HUES48 (cell line): ENCODE data around the gene TRNT1.

Source experiments
- H3K27ac ChIP-seq: one replicate; pipeline ENCODE4 v1.7.0; 2013; ENCODE audit warnings: low read depth, low read length, inconsistent platforms
- H3K27me3 ChIP-seq: 2 replicates; pipeline ENCODE4 v1.6.1; 2013; ENCODE audit warnings: mild to moderate bottlenecking, low read length; ENCODE audit not compliant: control insufficient read depth, insufficient read depth
- H3K36me3 ChIP-seq: 2 replicates; pipeline ENCODE4 v1.6.1; 2013; ENCODE audit warnings: low read length; ENCODE audit not compliant: control insufficient read depth, insufficient read depth
- H3K4me1 ChIP-seq: 2 replicates; pipeline ENCODE4 v1.6.1; 2013; ENCODE audit warnings: mild to moderate bottlenecking, low read length; ENCODE audit not compliant: control insufficient read depth, insufficient read depth
- H3K4me3 ChIP-seq: 2 replicates; pipeline ENCODE4 v1.5.1; 2013; ENCODE audit warnings: mild to moderate bottlenecking, low read depth, low read length
- H3K9ac ChIP-seq: 2 replicates; pipeline ENCODE4 v1.6.1; 2013; ENCODE audit warnings: mild to moderate bottlenecking, low read depth, low read length, moderate library complexity
- H3K9me3 ChIP-seq: 2 replicates; pipeline ENCODE4 v1.6.1; 2013; ENCODE audit warnings: low read length; ENCODE audit not compliant: control insufficient read depth, insufficient read depth

TRNT1 gene

DNA sequence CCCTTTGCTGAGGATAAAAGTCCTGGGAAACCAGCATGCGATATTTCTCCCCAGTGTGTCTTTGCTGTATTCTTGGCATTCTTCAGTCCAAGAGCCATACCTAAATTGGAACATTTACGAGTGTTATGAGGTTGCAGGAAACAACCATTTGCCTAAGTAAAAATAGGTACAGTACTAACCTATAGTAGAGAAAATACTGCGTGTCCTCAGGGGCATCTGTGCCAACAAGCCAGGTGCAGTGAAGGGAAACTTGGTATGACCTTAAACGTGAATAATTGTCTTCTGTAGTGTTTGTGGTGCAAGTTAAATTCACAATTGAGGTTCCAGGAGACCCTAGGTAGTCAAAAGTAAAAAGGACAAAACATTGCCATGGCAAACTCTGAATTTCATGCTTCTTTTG lies 28.8 kb upstream of the TRNT1 start:
- H3K4me1 ChIP-seq, result no peaks in the 10 kb centered on the region
- H3K9ac ChIP-seq, result no peak overlapping the region
- H3K9me3 ChIP-seq, result no peaks in the 10 kb centered on the region
- no peak overlapping the region for H3K27ac ChIP-seq
- no peaks in the 10 kb centered on the region for H3K36me3 ChIP-seq
- no peaks in the 10 kb centered on the region for H3K27me3 ChIP-seq
- H3K4me3 ChIP-seq, result no peak overlapping the region

DNA sequence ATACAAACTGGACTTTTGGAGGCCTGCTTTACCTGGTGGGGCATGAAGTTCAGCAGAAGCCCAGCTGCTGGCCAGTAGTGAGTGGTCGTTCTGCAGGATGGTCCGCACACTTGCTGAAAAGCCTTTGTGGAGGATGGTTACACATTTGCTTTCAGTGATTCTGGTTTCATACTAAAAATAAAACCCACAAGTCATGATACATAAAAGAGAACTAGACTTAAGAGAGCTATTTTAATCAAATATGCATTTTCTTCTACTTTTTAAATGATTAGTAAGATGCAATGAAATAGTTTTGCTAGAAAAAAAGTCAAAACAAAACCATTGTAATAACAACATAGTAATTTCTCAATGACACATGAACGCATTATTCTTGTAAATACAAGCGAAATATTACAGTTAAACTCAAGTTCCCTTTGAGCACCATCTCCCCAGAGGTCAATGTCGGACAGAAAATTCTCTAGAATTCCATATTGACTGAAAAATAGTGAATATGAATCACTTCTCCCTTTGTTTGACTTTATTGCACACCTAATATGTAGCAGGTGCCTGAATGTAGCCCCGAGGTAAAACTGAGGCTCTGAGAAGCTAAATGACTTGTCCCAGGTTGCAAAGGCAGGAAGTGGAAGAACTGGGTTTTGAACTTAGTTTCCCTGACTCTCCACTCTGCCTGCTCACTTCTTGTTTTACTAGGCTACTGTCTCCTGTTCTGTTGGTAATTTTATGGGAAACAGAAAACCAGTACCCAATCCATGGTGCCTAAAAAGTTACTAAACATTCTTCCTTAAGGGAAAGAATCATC lies 24.9 kb upstream of the TRNT1 start:
- Histone ChIP-seq H3K9me3 (no peaks in the 10 kb centered on the region), H3K4me1 (no peaks in the 10 kb centered on the region), H3K36me3 (no peaks in the 10 kb centered on the region), H3K4me3 (no peak overlapping the region), H3K27me3 (no peaks in the 10 kb centered on the region), H3K9ac (no peak overlapping the region), H3K27ac (no peak overlapping the region)

DNA sequence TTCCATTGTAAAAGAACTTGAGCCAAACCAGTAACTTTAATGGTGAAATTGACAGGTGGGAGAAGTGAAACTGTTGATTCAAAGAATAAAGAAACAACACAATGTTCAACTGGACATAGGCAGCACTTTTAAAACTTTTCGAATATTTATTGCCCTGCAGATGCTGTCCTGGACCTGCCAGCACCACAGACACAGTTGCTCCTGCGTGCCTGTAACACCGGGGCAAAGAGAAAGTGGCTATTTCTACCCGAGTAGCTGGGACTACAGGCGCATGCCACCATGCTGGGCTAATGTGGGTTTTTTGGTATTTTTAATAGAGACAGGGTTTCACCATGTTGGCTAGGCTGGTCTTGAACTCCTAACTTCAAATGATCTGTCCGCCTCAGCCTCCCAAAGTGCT lies 24.0 kb upstream of the TRNT1 start:
- no peak overlapping the region for H3K9ac ChIP-seq
- no peak overlapping the region for H3K4me3 ChIP-seq

DNA sequence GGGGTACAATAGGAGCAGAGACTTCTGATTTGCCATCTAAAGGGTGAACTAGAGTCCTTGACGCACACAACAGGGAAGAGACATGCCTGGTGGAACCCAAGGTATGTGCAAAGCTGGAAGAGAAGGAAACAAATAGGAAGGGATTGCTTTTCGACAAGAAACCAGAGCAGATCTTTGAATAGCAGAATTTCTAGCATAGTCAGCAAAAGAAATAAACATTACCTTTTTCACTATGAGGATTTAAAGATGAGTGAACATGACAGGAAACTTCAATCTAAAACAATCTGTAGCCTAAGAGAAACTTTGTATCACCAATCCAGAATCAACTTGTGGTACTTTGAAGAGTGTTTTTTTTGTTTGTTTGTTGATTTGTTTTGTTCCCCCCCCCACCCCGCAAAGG lies 21.5 kb upstream of the TRNT1 start:
- Histone ChIP-seq H3K4me3 (no peak overlapping the region), H3K9me3 (no peaks in the 10 kb centered on the region), H3K27me3 (no peaks in the 10 kb centered on the region), H3K27ac (no peak overlapping the region), H3K4me1 (peaks cover 11% of the 10 kb centered on the region), H3K9ac (no peak overlapping the region), H3K36me3 (no peaks in the 10 kb centered on the region)

More for the DNA sequence above, 24.0 kb upstream of the TRNT1 start:
- Histone ChIP-seq H3K27ac (no peak overlapping the region), H3K9me3 (no peaks in the 10 kb centered on the region), H3K4me1 (no peaks in the 10 kb centered on the region), H3K36me3 (no peaks in the 10 kb centered on the region), H3K27me3 (no peaks in the 10 kb centered on the region)

DNA sequence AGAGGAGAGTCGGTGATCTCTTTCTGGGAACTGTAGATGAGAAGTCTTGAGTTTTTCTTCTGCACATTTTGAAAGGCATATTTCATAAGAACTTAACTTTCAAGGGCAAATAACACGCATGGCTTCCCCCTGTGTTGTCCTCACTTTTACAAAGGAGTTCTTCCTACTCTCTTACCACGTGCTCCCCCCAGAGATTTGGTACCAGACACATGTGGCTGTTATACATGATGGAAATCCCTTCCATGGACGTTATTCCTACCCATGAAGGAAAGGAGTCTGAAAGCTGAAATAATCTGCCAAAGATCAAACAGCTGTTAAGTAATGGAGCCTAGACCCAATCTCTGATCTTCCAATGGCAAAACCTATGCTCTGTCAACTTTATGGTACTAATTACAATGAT lies 20.9 kb upstream of the TRNT1 start:
- peaks cover 17% of the 10 kb centered on the region for H3K4me1 ChIP-seq
- H3K9me3 ChIP-seq, result no peaks in the 10 kb centered on the region
- H3K9ac ChIP-seq, result no peak overlapping the region
- no peaks in the 10 kb centered on the region for H3K27me3 ChIP-seq
- no peaks in the 10 kb centered on the region for H3K36me3 ChIP-seq
- H3K27ac ChIP-seq, result no peak overlapping the region
- no peak overlapping the region for H3K4me3 ChIP-seq

DNA sequence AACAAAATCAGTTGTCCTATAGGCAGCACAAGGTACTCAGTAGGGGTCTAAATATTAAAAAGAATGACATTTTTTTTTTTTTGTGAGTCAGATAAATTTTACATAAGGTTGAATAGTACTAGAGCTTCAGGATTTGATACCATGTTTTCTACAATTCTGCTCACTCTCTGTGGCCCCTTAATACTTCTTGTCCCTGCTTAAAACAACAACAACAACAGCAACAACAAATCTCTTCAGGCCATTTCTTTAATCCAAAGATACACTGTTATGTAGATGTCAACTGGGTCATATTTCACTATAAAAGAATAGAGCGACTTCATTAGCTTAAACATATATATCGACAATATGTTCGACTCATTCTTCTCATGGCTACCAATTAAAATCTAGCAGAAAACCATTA lies 19.6 kb upstream of the TRNT1 start:
- no peaks in the 10 kb centered on the region for H3K9me3 ChIP-seq
- no peaks in the 10 kb centered on the region for H3K36me3 ChIP-seq

DNA sequence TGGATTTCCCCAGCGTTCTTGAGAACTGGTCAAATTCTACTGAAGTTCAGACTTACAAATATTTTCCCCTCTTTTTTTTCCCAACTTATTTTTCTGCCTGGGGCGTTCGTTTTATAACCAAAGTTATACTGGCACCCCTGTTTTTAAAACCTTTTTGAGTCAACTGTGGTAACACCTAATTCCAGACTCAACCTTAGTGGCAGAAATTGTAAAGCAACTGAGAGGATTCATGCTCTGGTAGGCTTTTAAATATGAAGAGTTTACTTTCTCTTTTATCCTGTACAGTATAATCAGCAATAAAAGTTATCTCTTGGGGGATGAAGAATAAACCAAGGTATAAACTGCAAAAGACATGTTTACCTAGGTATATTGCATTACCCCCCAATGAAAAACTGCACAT lies 18.9 kb upstream of the TRNT1 start:
- Histone ChIP-seq H3K27me3 (no peaks in the 10 kb centered on the region), H3K36me3 (no peaks in the 10 kb centered on the region), H3K4me3 (no peak overlapping the region), H3K4me1 (peaks cover 18% of the 10 kb centered on the region), H3K9ac (no peak overlapping the region), H3K27ac (no peak overlapping the region), H3K9me3 (no peaks in the 10 kb centered on the region)

More for the DNA sequence above, 19.6 kb upstream of the TRNT1 start:
- Histone ChIP-seq H3K27me3 (no peaks in the 10 kb centered on the region), H3K4me3 (no peak overlapping the region), H3K27ac (no peak overlapping the region), H3K9ac (no peak overlapping the region), H3K4me1 (peaks cover 18% of the 10 kb centered on the region)

DNA sequence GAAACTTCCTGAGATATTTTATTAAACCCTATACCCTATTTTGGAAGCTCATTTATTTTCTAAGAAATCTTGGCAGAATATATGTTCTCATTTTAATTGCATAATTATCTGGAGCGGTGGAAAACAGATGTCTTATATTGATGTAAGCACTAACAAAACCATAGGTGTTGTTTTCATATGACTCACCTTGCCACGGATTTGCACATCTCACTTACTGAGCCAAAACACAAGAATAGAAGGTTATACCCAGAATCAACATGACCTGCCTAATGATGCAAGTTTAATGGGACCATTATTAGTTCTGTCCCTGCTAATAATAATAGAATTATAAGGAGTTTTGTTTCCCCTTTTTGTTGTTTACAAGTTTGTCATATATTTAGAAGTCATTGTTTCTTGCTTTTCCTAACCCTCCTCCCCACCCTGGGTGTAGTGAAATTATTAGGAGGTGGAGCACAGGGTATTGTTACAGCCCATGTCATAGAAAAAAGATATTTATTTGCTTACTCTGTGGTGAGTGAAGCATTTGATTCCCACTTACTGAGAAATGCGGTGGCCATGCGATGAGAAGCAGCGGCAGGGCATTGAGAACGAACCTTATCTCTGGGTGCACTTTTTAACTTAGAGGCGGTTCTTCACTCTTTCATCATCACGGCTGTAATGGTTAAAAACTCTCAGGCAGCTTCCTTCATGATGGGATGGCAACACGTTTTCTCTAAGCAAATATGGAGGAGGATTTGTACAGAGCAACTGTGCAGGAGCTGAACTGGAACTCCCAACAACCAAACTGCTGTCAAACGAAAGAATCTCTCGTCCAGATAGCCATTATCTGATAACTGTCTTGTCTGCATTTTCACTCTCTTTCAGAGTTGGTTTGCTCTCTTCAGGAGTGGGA lies 17.1 kb upstream of the TRNT1 start:
- H3K27ac ChIP-seq, result peak overlapping the region; percentile 26
- no peak overlapping the region for H3K9ac ChIP-seq
- H3K27me3 ChIP-seq, result no peaks in the 10 kb centered on the region
- no peaks in the 10 kb centered on the region for H3K36me3 ChIP-seq
- no peak overlapping the region for H3K4me3 ChIP-seq
- peaks cover 18% of the 10 kb centered on the region for H3K4me1 ChIP-seq
- H3K9me3 ChIP-seq, result no peaks in the 10 kb centered on the region

DNA sequence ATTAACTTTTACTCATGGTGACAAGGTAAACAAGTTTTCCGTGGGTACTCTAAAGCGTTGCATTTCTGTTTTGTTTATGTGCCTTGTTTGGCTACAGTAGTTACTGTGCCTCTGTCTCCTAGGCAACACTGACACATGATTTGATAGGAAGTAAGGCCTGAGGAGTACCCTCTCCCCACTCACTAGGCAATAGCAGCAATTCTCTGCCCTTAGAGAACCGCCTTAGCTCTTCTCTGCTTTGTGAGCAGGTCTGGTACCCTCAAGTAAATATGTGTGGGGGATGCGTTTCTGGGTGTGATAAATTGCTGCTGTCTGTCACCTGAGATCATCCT lies 16.5 kb upstream of the TRNT1 start, which contains the start of gene IL5RA:
IL5RA (minus strand) TSS at position 76 of the 332 bp plus-strand sequence. CDS start 5,390 bp downstream, outside the sequence.
- peak within 1 kb of the TSS; percentile 23; the same call in 1 of the 2 replicates for H3K9ac ChIP-seq
- H3K27me3 ChIP-seq, result no peaks in the 10 kb centered on the region
- H3K4me3 ChIP-seq, result no peak within 1 kb of the TSS
- no peaks in the 10 kb centered on the region for H3K36me3 ChIP-seq
- peaks cover 18% of the 10 kb centered on the region for H3K4me1 ChIP-seq
- no peaks in the 10 kb centered on the region for H3K9me3 ChIP-seq
- H3K27ac ChIP-seq, result peak within 1 kb of the TSS; percentile 26

DNA sequence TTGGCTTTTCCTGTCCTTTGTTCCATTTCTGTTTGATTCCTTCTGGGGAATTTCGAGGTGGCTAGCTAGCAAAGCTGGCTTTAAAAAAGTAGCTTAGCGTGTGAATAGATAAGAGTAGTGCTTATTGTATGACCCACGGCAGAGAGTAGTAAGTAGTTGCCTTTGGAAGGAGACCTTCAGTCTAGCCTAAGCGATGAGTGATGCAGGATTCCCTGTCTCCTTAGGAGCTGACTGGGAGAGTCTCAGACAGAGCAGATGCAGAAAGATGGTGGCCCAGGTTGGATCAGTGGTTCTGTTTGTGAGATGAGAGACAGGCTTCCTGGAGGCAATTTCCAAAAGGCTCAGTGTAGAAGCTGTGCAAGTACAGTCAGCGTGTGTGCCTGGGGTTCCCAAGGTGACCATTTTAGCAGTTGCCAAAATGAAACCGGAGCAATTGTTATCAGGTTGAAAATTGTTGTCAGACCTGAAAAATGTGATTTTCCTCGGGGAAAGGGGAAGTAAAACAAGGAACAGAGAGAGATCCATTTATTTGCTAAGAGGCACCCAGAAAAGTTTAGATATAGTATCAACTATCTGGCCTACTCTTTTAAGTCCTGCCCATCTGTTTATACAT lies 15.9 kb upstream of the TRNT1 start:
- Histone ChIP-seq H3K4me3 (no peak overlapping the region), H3K27me3 (no peaks in the 10 kb centered on the region), H3K4me1 (peaks cover 18% of the 10 kb centered on the region), H3K9me3 (no peaks in the 10 kb centered on the region), H3K27ac (peak overlapping the region; percentile 26), H3K9ac (peak overlapping the region; percentile 23; the same call in 1 of the 2 replicates), H3K36me3 (no peaks in the 10 kb centered on the region)
